ENCODE measurements around the gene FAM120A.
A peak's percentile ranks its signal among the peaks of the same experiment; 100 is the strongest.

FAM120A gene

GRCh38 chr9:93520523-93520922, 69.0 kb downstream of the FAM120A start:
- 0 out of 2 replicates have a peak, but pooled peaks have one; percentile 14 for TF ChIP-seq CTCF (conservative IDR thresholded peaks at IDR 0.05; ENCODE audit: low read length)
- DNase-seq (ENCODE audit: low read depth), result peak; percentile 5
- no peak overlapping the region for H3K4me3 ChIP-seq (ENCODE audit: low read length)

GRCh38 chr9:93522736-93523135, 71.3 kb downstream of the FAM120A start:
- DNase-seq (ENCODE audit: low read depth), result no peak
- TF ChIP-seq CTCF (conservative IDR thresholded peaks at IDR 0.05; ENCODE audit: low read length), result no peak
- no peak overlapping the region for H3K4me3 ChIP-seq (ENCODE audit: low read length)

GRCh38 chr9:93523518-93524144, 72.1 kb downstream of the FAM120A start:
- no peak for TF ChIP-seq CTCF (conservative IDR thresholded peaks at IDR 0.05; ENCODE audit: low read length)

GRCh38 chr9:93525476-93525875, 74.0 kb downstream of the FAM120A start:
- TF ChIP-seq CTCF (conservative IDR thresholded peaks at IDR 0.05; ENCODE audit: low read length), result no peak
- DNase-seq (ENCODE audit: low read depth), result no peak
- no peak overlapping the region for H3K4me3 ChIP-seq (ENCODE audit: low read length)

More at GRCh38 chr9:93523518-93524144, 72.1 kb downstream of the FAM120A start:
- no peak for DNase-seq (ENCODE audit: low read depth)
- no peak overlapping the region for H3K4me3 ChIP-seq (ENCODE audit: low read length)

- TF ChIP-seq CTCF (conservative IDR thresholded peaks at IDR 0.05; ENCODE audit: low read length), result no peak
- H3K4me3 ChIP-seq (ENCODE audit: low read length), result no peak overlapping the region
- no peak for DNase-seq (ENCODE audit: low read depth)
Observed at GRCh38 chr9:93531374-93531773, 79.9 kb downstream of the FAM120A start.

GRCh38 chr9:93532141-93532540, 80.7 kb downstream of the FAM120A start:
- DNase-seq (ENCODE audit: low read depth), result no peak
- no peak for TF ChIP-seq CTCF (conservative IDR thresholded peaks at IDR 0.05; ENCODE audit: low read length)
- no peak overlapping the region for H3K4me3 ChIP-seq (ENCODE audit: low read length)

GRCh38 chr9:93533863-93534262, 82.4 kb downstream of the FAM120A start:
- TF ChIP-seq CTCF (conservative IDR thresholded peaks at IDR 0.05; ENCODE audit: low read length), result no peak
- DNase-seq (ENCODE audit: low read depth), result no peak

More at GRCh38 chr9:93533863-93534262, 82.4 kb downstream of the FAM120A start:
- H3K4me3 ChIP-seq (ENCODE audit: low read length), result no peak overlapping the region
